GM18505 (cell line): ENCODE measurements around the gene SLC28A1.

ENCODE experiments used
- ATAC-seq: cut with Tn5 transposase; IDR thresholded peaks from one replicate; pipeline ENCODE4 v1.9.1; 2021; ENCODE audit not compliant: unreplicated experiment
- POLR2A ChIP-seq: IDR thresholded peaks from 4 replicates; pipeline ENCODE4 v1.6.1; 2011; ENCODE audit warnings: borderline replicate concordance; ENCODE audit not compliant: insufficient read depth, insufficient read length; ENCODE audit errors: extremely low read depth

SLC28A1 gene

GRCh38 chr15:84886211-84886983 is 1.9 kb downstream of the SLC28A1 start:
- no peak for TF ChIP-seq POLR2A
- no peak for ATAC-seq

- no peak for TF ChIP-seq POLR2A
- ATAC-seq = no peak
These were observed 2.5 kb downstream of the SLC28A1 start for GRCh38 chr15:84886984-84887299.

- TF ChIP-seq POLR2A = no peak
- ATAC-seq = no peak
These were observed 3.5 kb downstream of the SLC28A1 start for GRCh38 chr15:84887938-84888337.

- ATAC-seq = no peak
- no peak for TF ChIP-seq POLR2A
These were observed 4.2 kb downstream of the SLC28A1 start for GRCh38 chr15:84888639-84889038.

- no peak for ATAC-seq
- no peak for TF ChIP-seq POLR2A
These were observed 5.0 kb downstream of the SLC28A1 start for GRCh38 chr15:84889313-84889990.

- ATAC-seq = no peak
These were observed 5.7 kb downstream of the SLC28A1 start for GRCh38 chr15:84889991-84890669.

GRCh38 chr15:84890670-84891162 is 6.3 kb downstream of the SLC28A1 start:
- ATAC-seq = no peak
- no peak for TF ChIP-seq POLR2A

More at GRCh38 chr15:84889991-84890669, 5.7 kb downstream of the SLC28A1 start:
- TF ChIP-seq POLR2A = no peak

GRCh38 chr15:84891339-84891738 is 6.9 kb downstream of the SLC28A1 start:
- TF ChIP-seq POLR2A = no peak

GRCh38 chr15:84892786-84893307 is 8.4 kb downstream of the SLC28A1 start:
- no peak for TF ChIP-seq POLR2A
- no peak for ATAC-seq

More at GRCh38 chr15:84891339-84891738, 6.9 kb downstream of the SLC28A1 start:
- ATAC-seq = no peak

GRCh38 chr15:84893607-84894006 is 9.1 kb downstream of the SLC28A1 start:
- ATAC-seq = no peak
- no peak for TF ChIP-seq POLR2A

- no peak for TF ChIP-seq POLR2A
- no peak for ATAC-seq
These were observed 10.4 kb downstream of the SLC28A1 start for GRCh38 chr15:84894736-84895425.

GRCh38 chr15:84898761-84899160 is 14.3 kb downstream of the SLC28A1 start:
- no peak for ATAC-seq
- TF ChIP-seq POLR2A = no peak

GRCh38 chr15:84899750-84900149 is 15.3 kb downstream of the SLC28A1 start:
- no peak for TF ChIP-seq POLR2A
- ATAC-seq = no peak
